HUES6 (cell line): ENCODE data around the gene GFY.
A peak's percentile ranks its signal among the peaks of the same experiment; 100 is the strongest.

ENCODE experiments used
- H3K27ac ChIP-seq: 2 replicates; pipeline ENCODE4 v1.7.0; 2013; ENCODE audit warnings: low read depth, mild to moderate bottlenecking, low read length, inconsistent platforms
- H3K27me3 ChIP-seq: 2 replicates; pipeline ENCODE4 v1.6.1; 2013; ENCODE audit warnings: low read length; ENCODE audit not compliant: control insufficient read depth, insufficient read depth
- H3K36me3 ChIP-seq: 2 replicates; pipeline ENCODE4 v1.6.1; 2013; ENCODE audit warnings: low read length; ENCODE audit not compliant: control insufficient read depth, insufficient read depth
- H3K4me1 ChIP-seq: 2 replicates; pipeline ENCODE4 v1.6.1; 2013; ENCODE audit warnings: low read length; ENCODE audit not compliant: control insufficient read depth, insufficient read depth
- H3K4me3 ChIP-seq: 2 replicates; pipeline ENCODE4 v1.5.1; 2013; ENCODE audit warnings: low read depth, low read length
- H3K9ac ChIP-seq: one replicate; pipeline ENCODE4 v1.6.1; 2013; ENCODE audit warnings: mild to moderate bottlenecking, low read length
- H3K9me3 ChIP-seq: 2 replicates; pipeline ENCODE4 v1.6.1; 2013; ENCODE audit warnings: low read depth, low read length; ENCODE audit not compliant: control insufficient read depth, insufficient read depth

GFY gene

DNA sequence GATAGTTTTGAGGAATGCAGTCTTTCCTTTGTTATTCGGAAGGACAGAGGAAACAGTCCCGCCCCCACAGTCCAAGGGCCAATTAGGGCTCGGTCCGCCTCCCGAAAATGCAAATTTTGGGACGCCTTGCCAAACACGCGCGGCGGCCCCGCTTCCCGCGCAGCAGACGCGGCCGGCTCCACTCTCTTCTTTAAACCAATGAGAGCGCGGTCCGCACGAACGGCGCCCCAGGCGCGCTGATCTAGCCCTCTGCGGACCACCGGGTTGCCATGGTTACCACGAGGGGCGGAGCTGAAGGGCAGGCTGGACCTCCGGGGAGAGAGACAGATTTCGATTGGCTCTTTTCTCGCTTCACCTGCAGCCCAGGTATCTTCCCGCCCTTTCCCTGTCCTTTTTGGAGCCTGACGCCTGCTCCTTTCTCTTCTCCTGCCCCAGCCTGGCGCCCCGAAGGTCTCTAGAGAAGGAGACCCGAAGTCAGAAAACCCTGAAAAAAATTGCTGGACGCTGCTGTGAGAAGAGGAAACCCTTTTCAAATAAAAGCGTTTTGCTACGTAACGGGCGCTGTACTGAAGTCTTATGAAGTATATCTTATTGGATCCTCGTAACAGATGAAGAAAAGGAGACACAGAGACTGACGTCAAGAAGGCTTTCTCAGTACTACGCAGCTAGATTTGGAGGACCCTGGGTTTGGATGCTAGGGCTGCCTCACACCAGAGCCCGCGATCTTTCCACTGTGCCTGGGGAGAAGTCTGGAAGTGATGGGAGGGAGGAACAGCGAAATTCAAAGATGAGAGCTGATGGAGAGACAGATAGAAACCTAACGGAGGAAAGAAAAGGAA lies 3.9 kb upstream of the GFY start:
- no peaks in the 10 kb centered on the region for H3K9me3 ChIP-seq
- peak overlapping the region; percentile 35 for H3K4me3 ChIP-seq
- no peak overlapping the region for H3K27ac ChIP-seq
- no peaks in the 10 kb centered on the region for H3K36me3 ChIP-seq
- H3K4me1 ChIP-seq: peaks cover 35% of the 10 kb centered on the region
- no peak overlapping the region for H3K9ac ChIP-seq
- H3K27me3 ChIP-seq: peaks cover 70% of the 10 kb centered on the region

GRCh38 chr19:49421878-49422202 lies 3.3 kb upstream of the GFY start:
- Histone ChIP-seq H3K4me3 (no peak overlapping the region), H3K27me3 (peaks cover 76% of the 10 kb centered on the region), H3K27ac (no peak overlapping the region), H3K4me1 (peaks cover 38% of the 10 kb centered on the region), H3K9ac (no peak overlapping the region), H3K9me3 (no peaks in the 10 kb centered on the region), H3K36me3 (no peaks in the 10 kb centered on the region)

DNA sequence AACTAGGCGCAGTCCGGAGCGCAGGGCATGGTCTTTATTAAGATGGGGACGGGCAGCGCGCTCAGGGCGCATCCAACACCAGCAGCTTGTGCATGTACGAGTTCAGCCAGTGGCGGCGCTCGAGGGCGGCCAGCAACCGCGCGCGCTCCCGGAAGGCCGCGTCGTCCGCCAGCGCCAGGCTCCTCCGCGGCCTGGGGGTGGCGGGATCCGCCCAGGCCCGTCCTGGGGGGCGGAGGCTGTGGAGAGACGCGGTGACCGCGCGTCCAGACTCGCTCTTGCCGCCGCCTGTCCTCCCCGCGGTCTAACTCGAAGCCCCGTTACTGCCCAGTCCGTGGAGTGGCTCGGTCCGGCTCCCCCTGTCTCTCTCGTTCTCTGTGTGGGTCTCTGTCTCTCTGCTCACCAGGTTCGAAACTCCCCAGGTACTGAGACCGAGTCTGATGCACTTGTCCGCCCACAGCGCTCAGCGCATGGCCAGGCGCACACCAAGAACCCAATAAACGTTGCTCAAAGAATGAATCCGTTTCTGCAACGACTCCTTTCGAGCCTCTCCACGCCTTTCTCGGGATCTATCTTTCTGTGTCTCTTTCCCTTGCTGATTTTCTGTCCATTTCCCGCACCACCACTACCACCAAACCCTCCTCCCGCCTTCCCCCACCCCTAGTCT lies 2.6 kb upstream of the GFY start:
- H3K4me3 ChIP-seq: peak overlapping the region; percentile 51
- peaks cover 35% of the 10 kb centered on the region for H3K4me1 ChIP-seq
- H3K9me3 ChIP-seq: no peaks in the 10 kb centered on the region
- H3K9ac ChIP-seq: no peak overlapping the region
- H3K27ac ChIP-seq: no peak overlapping the region
- H3K36me3 ChIP-seq: no peaks in the 10 kb centered on the region
- peaks cover 83% of the 10 kb centered on the region for H3K27me3 ChIP-seq

- Histone ChIP-seq H3K36me3 (no peaks in the 10 kb centered on the region), H3K4me3 (peak within 1 kb of the TSS; percentile 51), H3K27ac (no peak within 1 kb of the TSS)
Observed at GRCh38 chr19:49423071-49423984, 1.9 kb upstream of the GFY start, which contains the start of gene PTH2. PTH2 (minus strand) TSS chr19:49423441; CDS start chr19:49423339, 102 bp downstream.

DNA sequence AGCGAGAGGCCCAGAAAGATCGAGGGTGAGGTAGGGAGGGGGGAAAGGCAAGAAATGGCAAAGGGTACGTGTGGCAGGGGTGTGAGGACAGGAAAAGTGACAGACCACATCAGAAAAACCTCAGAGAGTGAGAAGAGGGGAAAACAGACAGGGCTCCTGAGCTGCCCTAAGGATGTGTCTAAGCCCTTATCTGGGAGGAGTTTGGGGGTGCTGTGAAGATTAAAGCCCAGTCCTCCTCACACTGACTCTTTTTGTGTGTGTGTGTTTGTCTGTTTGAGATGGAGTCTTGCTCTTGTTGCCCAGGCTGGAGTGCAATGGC lies 1.2 kb upstream of the GFY start:
- H3K4me3 ChIP-seq: peak overlapping the region; percentile 51; the same call in 1 of the 2 replicates
- no peak overlapping the region for H3K27ac ChIP-seq
- H3K27me3 ChIP-seq: peaks cover 92% of the 10 kb centered on the region
- no peaks in the 10 kb centered on the region for H3K9me3 ChIP-seq
- no peaks in the 10 kb centered on the region for H3K36me3 ChIP-seq
- H3K4me1 ChIP-seq: peaks cover 42% of the 10 kb centered on the region
- no peak overlapping the region for H3K9ac ChIP-seq

More at GRCh38 chr19:49423071-49423984, 1.9 kb upstream of the GFY start, which contains the start of gene PTH2:
- Histone ChIP-seq H3K9me3 (no peaks in the 10 kb centered on the region), H3K27me3 (peaks cover 86% of the 10 kb centered on the region), H3K4me1 (peaks cover 39% of the 10 kb centered on the region), H3K9ac (no peak within 1 kb of the TSS)

DNA sequence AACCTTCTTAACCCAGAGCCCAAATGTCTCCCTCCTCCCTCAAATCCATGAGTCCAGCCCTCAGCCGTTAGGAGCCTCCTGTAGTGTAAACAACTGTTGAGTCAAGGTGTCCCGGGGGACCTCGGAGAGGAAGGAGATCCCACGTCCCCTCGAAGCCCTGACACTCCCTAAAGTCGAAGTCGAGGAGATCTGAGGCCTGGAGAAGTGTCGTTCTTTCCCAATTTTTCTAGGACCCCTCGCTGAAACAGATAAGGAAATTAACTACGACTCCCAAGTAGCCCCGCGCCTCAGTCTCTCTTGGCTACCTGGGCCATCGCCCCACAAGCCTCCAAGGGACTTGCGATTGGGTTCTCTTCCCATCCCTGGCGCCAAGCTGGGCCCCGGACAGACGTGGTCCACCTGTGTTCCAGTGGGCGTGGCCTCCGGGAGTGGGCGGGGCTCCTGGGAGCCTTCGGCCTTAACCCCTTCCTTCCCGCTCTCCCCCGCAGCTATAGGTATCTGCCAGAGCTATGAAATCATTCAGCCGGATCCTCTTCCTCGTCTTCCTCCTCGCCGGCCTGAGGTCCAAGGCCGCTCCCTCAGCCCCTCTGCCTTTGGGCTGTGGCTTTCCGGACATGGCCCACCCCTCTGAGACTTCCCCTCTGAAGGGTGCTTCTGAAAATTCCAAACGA lies 869 bp downstream of the GFY start:
- H3K4me3 ChIP-seq: peak overlapping the region; percentile 38
- no peak overlapping the region for H3K27ac ChIP-seq
- H3K9ac ChIP-seq: no peak overlapping the region
- H3K9me3 ChIP-seq: no peaks in the 10 kb centered on the region
- peaks cover 35% of the 10 kb centered on the region for H3K4me1 ChIP-seq
- peaks cover 99% of the 10 kb centered on the region for H3K27me3 ChIP-seq
- no peaks in the 10 kb centered on the region for H3K36me3 ChIP-seq

- H3K4me1 ChIP-seq: peaks cover 38% of the 10 kb centered on the region
- no peak overlapping the region for H3K4me3 ChIP-seq
- H3K9ac ChIP-seq: no peak overlapping the region
- H3K27me3 ChIP-seq: peaks cover 98% of the 10 kb centered on the region
- no peaks in the 10 kb centered on the region for H3K36me3 ChIP-seq
- H3K27ac ChIP-seq: no peak overlapping the region
- no peaks in the 10 kb centered on the region for H3K9me3 ChIP-seq
Observed at GRCh38 chr19:49427339-49427738, 2.2 kb downstream of the GFY start.

- H3K36me3 ChIP-seq: no peaks in the 10 kb centered on the region
- H3K9me3 ChIP-seq: no peaks in the 10 kb centered on the region
- peaks cover 33% of the 10 kb centered on the region for H3K4me1 ChIP-seq
- peaks cover 98% of the 10 kb centered on the region for H3K27me3 ChIP-seq
- no peak overlapping the region for H3K27ac ChIP-seq
- H3K4me3 ChIP-seq: peak overlapping the region; percentile 58
- H3K9ac ChIP-seq: no peak overlapping the region
Observed at GRCh38 chr19:49427855-49428546, 2.8 kb downstream of the GFY start.

DNA sequence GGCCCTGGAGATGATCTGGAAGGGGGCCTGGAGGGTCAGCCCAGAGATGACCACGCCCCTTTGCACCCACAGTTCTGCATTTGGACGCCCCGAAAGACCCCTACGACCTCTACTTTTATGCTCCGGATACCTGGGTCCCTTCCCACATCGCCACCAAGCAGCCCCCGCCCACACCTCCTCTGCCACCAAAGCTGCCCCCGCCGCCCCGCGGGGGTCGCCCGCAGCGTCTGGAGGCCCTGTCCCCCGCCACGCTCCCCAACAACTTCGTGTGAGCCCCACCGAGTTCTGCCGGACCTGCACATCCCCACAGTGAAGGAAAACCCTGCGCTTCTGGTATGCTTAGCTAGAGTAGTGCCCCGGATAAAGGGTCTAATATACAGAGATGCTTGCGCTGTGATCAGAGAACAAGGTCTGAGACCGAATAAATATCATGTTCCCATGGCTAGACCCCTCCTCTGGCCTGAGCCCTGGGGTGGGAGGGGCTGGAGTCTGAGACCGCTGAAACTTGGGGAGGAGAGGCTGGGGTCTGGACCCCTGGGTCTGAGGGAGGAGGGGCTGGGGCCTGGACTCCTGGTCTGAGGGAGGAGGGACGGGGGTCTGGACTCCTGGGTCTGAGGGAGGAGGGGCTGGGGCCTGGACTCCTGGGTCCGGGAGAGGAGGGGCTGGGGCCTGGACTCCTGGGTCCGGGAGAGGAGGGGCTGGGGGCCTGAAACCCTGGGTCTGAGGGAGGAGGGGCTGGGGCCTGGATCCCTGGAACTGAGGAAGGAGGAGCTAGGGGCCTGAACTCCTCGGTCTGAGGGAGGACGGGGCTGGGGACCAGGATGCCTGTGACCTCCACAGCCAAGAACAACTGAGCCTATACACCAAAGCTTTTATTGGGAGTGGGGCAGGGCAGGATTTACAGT lies 3.6 kb downstream of the GFY start:
- no peak overlapping the region for H3K27ac ChIP-seq
- no peaks in the 10 kb centered on the region for H3K36me3 ChIP-seq
- H3K9me3 ChIP-seq: no peaks in the 10 kb centered on the region
- H3K9ac ChIP-seq: no peak overlapping the region
- H3K27me3 ChIP-seq: peaks cover 98% of the 10 kb centered on the region
- H3K4me1 ChIP-seq: peaks cover 38% of the 10 kb centered on the region
- H3K4me3 ChIP-seq: peak overlapping the region; percentile 58
